Natural killer cell treated with Interleukin-12 subunit alpha and Interleukin-12 subunit beta and Interleukin-15 and Interleukin-18, amount 100 ng/mL, for 72 hours (primary cell): ENCODE data around the gene ANKRD36. TPM values are rescaled to one million over a fixed set of nuclear protein-coding genes. Genes with fewer than 3 reads are reported as not detected.
"Not testable (repeated sequence)": the region's sequence is repeated elsewhere in the genome, so short reads cannot be mapped to it uniquely, and the experiment has no call there.

Experiments used
- ATAC-seq, 2 donors: fragments of 150-1000 bp; cut with Tn5 transposase in 1 of 2; sonication (Bioruptor Pico), chemical (Tn5 transposase) in 1 of 2; 2 replicates each; pipeline ENCODE4 v1.10.0; 2021
- DNase-seq: peaks from one replicate; pipeline ENCODE4 v3.0.0; 2022; ENCODE audit warnings: low spot score
- H3K27ac Mint-ChIP-seq, 2 donors: 1 replicate in 1 of 2; 2 replicates in 1 of 2; pipeline ENCODE4 v1.8.0; 2022; ENCODE audit warnings: mixed read lengths in 2 of 2, mild to moderate bottlenecking in 1 of 2, moderate library complexity in 1 of 2
- H3K27me3 Mint-ChIP-seq, 2 donors: 1 replicate in 1 of 2; 2 replicates in 1 of 2; pipeline ENCODE4 v1.8.0; 2022; ENCODE audit warnings: mixed read lengths in 2 of 2
- H3K36me3 Mint-ChIP-seq: one replicate; pipeline ENCODE4 v1.8.0; 2022; ENCODE audit warnings: mixed read lengths
- H3K4me1 Mint-ChIP-seq, 2 donors: 1 replicate in 1 of 2; 2 replicates in 1 of 2; pipeline ENCODE4 v1.8.0; 2022; ENCODE audit warnings: low read depth in 2 of 2, mixed read lengths in 2 of 2, mild to moderate bottlenecking in 1 of 2
- H3K4me3 Mint-ChIP-seq: one replicate; pipeline ENCODE4 v1.8.0; 2022; ENCODE audit warnings: mixed read lengths
- H3K9me3 Mint-ChIP-seq: 2 replicates; pipeline ENCODE4 v1.8.0; 2022; ENCODE audit warnings: mixed read lengths
- total RNA-seq, 2 donors: library from RNA; stranded (reverse); gene quantifications; one replicate each; pipeline ENCODE4 v1.2.3, GENCODE V29; 2022

The ANKRD36 gene
- 10 to 100 TPM; 28.5 to 71.0 TPM for total RNA-seq

- H3K9me3 Mint-ChIP-seq, H3K4me1 Mint-ChIP-seq, H3K36me3 Mint-ChIP-seq: not testable (repeated sequence)
- peak within 1 kb of the TSS; percentile 100 for H3K4me3 Mint-ChIP-seq
- peak within 1 kb of the TSS; percentile 95 to 97 for H3K27ac Mint-ChIP-seq
- peaks cover 17 to 25% of the 10 kb centered on the region in 2 donors for H3K27me3 Mint-ChIP-seq
- DNase-seq (peak; percentile 90), ATAC-seq (peak; percentile 96 to 97)
Observed at GRCh38 chr2:97113050-97113881, at the start of gene ANKRD36. ANKRD36 (plus strand) TSS chr2:97113153; CDS start chr2:97113740, 587 bp downstream.

DNA sequence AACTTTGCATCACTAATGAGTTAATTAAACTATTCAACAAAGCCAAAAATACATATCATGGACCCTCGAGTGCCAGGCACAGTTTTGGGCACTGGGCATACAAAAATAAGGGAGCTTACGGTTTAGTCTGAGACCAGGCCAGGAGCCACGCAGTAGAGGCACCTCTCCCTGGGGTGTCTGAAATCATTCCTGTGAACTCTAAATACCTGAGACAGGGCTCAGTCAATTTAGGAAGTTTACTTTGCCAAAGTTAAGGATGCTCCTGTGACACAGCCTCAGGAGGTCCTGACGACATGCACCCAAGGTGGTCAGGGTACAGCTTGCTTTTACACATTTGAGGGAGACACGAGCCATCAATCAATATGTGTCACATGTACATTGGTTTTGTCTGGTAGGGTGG lies 46.9 kb upstream of the ANKRD36 start:
- H3K27ac Mint-ChIP-seq, H3K4me1 Mint-ChIP-seq, H3K9me3 Mint-ChIP-seq, H3K36me3 Mint-ChIP-seq, DNase-seq, ATAC-seq, H3K4me3 Mint-ChIP-seq: not testable (repeated sequence)
- H3K27me3 Mint-ChIP-seq = peaks cover 12 to 32% of the 10 kb centered on the region in 2 donors

DNA sequence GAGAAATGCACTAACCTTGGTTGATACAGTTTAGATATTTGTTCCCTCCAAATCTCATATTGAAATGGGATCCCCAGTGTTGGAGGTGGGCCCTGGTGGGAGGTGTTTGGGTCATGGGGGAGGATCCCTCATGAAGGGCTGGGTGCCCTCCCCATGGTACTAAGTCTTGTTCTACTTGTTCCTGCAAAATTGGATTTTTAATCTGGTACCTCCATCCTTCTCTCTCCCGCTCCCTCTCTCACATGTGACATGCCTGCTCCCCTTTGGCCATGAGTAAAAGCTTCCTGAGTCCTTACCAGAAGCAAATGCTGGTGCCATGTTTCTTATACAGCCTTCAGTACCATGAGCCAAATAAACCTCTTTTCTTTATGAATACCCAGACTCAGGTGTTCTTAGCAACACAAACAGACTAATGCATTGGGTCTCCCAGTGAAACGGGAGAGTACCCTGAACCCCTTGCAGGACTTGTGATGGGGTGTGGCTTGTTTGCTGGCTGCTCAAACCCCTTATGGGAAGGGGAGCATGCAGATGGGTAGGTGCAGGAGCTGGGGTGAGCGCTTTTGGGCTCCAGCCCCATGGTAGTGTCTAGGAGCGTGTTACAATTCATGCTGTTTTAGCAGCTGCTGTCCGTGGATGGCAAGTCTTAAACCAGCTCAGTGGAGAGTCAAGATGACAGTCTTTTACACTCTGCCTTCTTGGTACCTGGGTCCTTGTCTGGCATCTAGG lies 45.5 kb upstream of the ANKRD36 start:
- no peaks in the 10 kb centered on the region for H3K36me3 Mint-ChIP-seq
- ATAC-seq = peak in 1 of 2 donors; percentile 66
- H3K4me3 Mint-ChIP-seq = no peak overlapping the region
- DNase-seq = no peak
- H3K27me3 Mint-ChIP-seq = peaks cover 12 to 32% of the 10 kb centered on the region in 2 donors
- H3K27ac Mint-ChIP-seq = no peak overlapping the region
- H3K4me1 Mint-ChIP-seq = no peaks in the 10 kb centered on the region
- H3K9me3 Mint-ChIP-seq = no peaks in the 10 kb centered on the region

- DNase-seq (no peak), ATAC-seq (peak in 1 of 2 donors; percentile 52)
- no peak overlapping the region for H3K27ac Mint-ChIP-seq
- no peaks in the 10 kb centered on the region for H3K9me3 Mint-ChIP-seq
- no peak overlapping the region for H3K4me3 Mint-ChIP-seq
- H3K4me1 Mint-ChIP-seq = no peaks in the 10 kb centered on the region
- no peaks in the 10 kb centered on the region for H3K36me3 Mint-ChIP-seq
- H3K27me3 Mint-ChIP-seq = peaks cover 9 to 27% of the 10 kb centered on the region in 2 donors
Observed at GRCh38 chr2:97068074-97068473, 44.9 kb upstream of the ANKRD36 start.

DNA sequence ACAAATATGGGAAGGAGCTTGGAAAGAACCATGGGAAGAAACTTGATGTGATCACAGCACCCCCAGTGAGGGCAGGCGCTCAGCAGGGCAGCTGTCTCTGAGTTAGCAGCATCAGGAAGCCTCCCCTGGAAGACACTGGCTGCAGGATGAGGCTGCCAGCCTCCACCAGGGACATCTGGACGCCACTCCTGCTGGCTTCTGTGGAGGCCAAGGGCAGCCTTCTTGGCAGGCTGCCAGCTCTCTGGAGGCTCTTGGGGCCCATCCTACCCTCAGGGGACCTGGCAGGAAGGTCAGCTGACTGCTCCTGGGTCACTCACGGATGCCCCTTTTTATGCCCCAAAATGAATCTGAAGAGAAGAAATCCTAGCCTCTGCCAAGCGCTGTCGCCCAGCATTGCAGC lies 44.2 kb upstream of the ANKRD36 start:
- DNase-seq, H3K4me3 Mint-ChIP-seq, H3K4me1 Mint-ChIP-seq, H3K36me3 Mint-ChIP-seq, H3K9me3 Mint-ChIP-seq, H3K27ac Mint-ChIP-seq, ATAC-seq: not testable (repeated sequence)
- H3K27me3 Mint-ChIP-seq = peaks cover 9 to 25% of the 10 kb centered on the region in 2 donors

- peaks cover 12 to 13% of the 10 kb centered on the region in 2 donors for H3K27me3 Mint-ChIP-seq
- not testable (repeated sequence) for ATAC-seq, H3K36me3 Mint-ChIP-seq, H3K4me3 Mint-ChIP-seq, H3K4me1 Mint-ChIP-seq, DNase-seq, H3K27ac Mint-ChIP-seq, H3K9me3 Mint-ChIP-seq
Observed at GRCh38 chr2:97070915-97071314, 42.0 kb upstream of the ANKRD36 start.

DNA sequence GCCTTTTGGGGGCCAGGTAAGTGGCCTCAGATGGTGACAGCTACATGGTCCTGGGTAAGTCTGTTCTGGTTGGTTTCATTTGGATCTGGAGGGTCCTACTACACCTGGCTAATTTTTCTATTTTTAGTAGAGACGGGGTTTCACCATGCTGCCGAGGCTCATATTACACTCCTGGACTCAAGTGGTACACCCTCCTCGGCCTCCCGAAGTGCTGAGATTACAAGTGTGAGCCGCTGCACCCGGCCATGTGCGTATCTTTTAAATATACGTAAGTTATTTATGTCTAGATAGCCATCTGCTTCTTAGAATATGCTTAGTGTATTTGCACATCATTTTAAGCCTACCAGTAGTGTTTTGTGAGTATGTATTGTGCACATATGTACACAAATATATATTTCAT lies 35.7 kb upstream of the ANKRD36 start:
- H3K27me3 Mint-ChIP-seq, H3K36me3 Mint-ChIP-seq, H3K27ac Mint-ChIP-seq, ATAC-seq, DNase-seq, H3K4me1 Mint-ChIP-seq, H3K9me3 Mint-ChIP-seq, H3K4me3 Mint-ChIP-seq: not testable (repeated sequence)

DNA sequence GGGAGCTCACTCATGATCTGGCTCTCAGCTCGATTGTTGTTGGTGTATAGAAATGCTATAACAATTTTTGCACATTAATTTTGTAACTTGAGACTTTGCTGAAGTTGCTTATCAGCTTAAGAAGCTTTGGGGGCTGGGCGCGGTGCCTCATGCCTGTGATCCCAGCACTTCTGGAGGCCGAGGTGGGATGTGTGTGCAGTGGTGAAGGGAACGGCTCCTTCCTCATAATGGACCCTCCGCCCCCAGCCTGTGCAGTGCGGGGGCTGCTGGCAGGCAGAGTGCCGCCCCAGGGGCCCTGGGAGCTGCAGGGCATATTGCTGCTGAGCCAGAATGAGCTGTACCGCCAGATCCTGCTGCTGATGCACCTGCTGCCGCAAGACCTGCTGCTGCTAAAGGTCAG lies 32.1 kb upstream of the ANKRD36 start:
- DNase-seq, H3K27ac Mint-ChIP-seq, H3K27me3 Mint-ChIP-seq, H3K4me3 Mint-ChIP-seq, H3K36me3 Mint-ChIP-seq, H3K4me1 Mint-ChIP-seq, ATAC-seq, H3K9me3 Mint-ChIP-seq: not testable (repeated sequence)

- H3K4me3 Mint-ChIP-seq, DNase-seq, H3K9me3 Mint-ChIP-seq, H3K27me3 Mint-ChIP-seq, H3K27ac Mint-ChIP-seq, H3K4me1 Mint-ChIP-seq, H3K36me3 Mint-ChIP-seq: not testable (repeated sequence)
- ATAC-seq = peak in 1 of 2 donors; percentile 4
Observed at GRCh38 chr2:97082206-97082605, 30.7 kb upstream of the ANKRD36 start.

- not testable (repeated sequence) for H3K27me3 Mint-ChIP-seq, H3K36me3 Mint-ChIP-seq, DNase-seq, H3K4me1 Mint-ChIP-seq, H3K9me3 Mint-ChIP-seq, H3K4me3 Mint-ChIP-seq, H3K27ac Mint-ChIP-seq, ATAC-seq
Observed at GRCh38 chr2:97083516-97083915, 29.4 kb upstream of the ANKRD36 start.

GRCh38 chr2:97085093-97085492 lies 27.9 kb upstream of the ANKRD36 start:
- H3K27me3 Mint-ChIP-seq, DNase-seq, H3K36me3 Mint-ChIP-seq, H3K27ac Mint-ChIP-seq, H3K4me3 Mint-ChIP-seq, H3K9me3 Mint-ChIP-seq, H3K4me1 Mint-ChIP-seq: not testable (repeated sequence)
- peak; percentile 45 to 59 for ATAC-seq

GRCh38 chr2:97088706-97089105 lies 24.2 kb upstream of the ANKRD36 start:
- H3K27me3 Mint-ChIP-seq, H3K4me3 Mint-ChIP-seq, DNase-seq, H3K4me1 Mint-ChIP-seq, H3K27ac Mint-ChIP-seq, ATAC-seq, H3K9me3 Mint-ChIP-seq, H3K36me3 Mint-ChIP-seq: not testable (repeated sequence)

DNA sequence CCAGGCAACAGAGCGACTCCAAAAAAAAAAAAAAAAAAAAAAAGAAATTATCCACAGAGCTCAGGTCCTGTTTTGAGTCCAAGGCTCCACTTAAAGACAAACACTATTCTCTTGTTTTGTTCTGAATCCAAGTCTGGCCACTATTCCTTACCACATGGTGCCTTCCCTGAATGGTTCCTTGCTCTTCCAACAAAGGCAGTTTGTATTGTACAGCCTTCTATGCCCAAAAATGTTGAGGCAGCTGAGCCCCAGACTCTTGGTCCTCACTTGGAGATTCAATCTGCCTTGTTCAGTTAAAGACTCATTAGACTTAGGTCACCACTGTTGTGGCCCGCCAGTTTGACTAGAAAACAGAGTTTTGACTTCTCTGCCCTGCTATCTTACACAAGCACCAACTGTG lies 20.0 kb upstream of the ANKRD36 start:
- not testable (repeated sequence) for DNase-seq, H3K4me1 Mint-ChIP-seq, H3K27ac Mint-ChIP-seq, H3K36me3 Mint-ChIP-seq, H3K4me3 Mint-ChIP-seq, ATAC-seq, H3K9me3 Mint-ChIP-seq
- H3K27me3 Mint-ChIP-seq = peaks cover 5 to 12% of the 10 kb centered on the region in 2 donors
